CD1c-positive myeloid dendritic cell (primary cell): ENCODE data around the gene LDLRAD1.
"Not testable (repeated sequence)": the region's sequence is repeated elsewhere in the genome, so short reads cannot be mapped to it uniquely, and the experiment has no call there.

ENCODE experiments used
- DNase-seq: peaks from one replicate; pipeline ENCODE4 v3.0.0-alpha.2; 2016; ENCODE audit errors: extremely low spot score

Gene LDLRAD1

DNA sequence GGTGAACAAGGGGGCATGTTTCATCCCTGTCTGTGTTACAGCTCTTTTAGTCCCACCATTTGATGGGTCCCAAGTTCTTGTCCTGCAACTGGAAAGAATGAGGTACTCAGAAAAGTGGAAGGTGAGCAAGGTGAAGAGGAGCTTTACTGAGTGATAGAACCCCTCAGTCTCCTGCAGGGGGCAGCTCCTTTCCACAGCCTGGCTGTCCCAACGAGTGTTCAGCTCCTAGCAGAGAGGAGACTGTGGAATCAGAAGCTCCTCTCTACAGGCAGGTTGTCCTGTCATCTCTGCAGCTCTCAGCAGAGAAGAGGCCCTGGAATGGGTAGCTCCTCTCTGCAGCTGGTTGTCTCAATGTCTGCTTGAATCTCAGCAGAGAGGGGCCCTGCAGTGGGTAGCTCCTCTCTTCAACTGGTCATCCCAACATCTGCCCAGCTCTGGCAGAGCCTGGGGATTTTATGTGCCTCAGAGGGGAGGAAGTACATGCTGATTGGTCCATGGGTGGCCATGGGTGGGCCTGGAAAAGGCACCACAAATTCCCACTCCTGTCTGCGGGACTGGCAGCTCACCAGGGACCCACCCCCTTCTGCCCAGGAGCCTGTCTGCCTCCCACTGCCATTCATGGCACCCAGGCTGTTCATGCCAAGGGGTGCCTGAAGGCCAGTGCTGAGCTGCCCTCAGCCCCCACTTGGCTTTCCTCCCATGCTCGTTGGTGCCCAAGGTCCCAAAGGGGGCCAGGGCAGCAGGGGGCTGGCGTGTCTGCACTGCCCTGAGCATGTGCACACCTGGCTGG, 25.7 kb downstream of the LDLRAD1 start:
- no peak for DNase-seq

DNA sequence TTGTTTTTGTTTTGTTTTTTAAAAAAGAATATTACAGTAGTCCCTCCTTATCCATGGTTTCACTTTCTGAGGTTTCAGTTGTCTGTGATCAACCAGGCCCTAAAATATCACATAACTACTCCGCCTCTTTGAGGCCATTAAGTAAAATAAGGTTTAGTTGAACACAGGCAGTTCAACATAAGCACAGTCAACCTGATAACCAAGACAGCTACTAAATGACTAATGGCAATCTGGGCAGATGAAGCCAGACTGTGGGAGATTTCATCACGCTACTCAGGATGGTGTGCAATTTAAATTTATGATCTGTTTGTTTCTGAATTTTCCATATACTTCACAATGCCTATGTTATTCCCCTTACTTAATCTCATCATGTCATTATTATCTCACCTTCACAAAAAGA, 30.1 kb downstream of the LDLRAD1 start:
- no peak for DNase-seq

GRCh38 chr1:53986458-53986857, 31.5 kb downstream of the LDLRAD1 start:
- no peak for DNase-seq

GRCh38 chr1:53984726-53985125, 33.3 kb downstream of the LDLRAD1 start:
- DNase-seq: no peak

DNA sequence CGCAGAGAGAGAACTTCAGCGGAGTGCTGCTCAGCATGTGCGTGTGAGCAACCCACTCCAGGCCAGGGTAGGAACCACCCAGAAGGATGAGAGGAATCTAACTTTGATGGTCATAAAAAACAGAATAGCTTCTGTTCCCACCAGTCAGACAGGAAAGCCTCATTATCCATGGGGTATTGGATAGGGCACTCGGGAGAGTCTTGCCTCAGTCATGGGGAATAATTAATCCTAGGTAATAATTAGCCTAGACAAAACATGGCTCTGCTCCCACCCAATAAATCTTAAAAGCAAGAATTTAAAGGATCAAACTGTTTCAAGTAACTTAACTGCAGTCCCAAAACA, 35.3 kb downstream of the LDLRAD1 start:
- DNase-seq: no peak

DNA sequence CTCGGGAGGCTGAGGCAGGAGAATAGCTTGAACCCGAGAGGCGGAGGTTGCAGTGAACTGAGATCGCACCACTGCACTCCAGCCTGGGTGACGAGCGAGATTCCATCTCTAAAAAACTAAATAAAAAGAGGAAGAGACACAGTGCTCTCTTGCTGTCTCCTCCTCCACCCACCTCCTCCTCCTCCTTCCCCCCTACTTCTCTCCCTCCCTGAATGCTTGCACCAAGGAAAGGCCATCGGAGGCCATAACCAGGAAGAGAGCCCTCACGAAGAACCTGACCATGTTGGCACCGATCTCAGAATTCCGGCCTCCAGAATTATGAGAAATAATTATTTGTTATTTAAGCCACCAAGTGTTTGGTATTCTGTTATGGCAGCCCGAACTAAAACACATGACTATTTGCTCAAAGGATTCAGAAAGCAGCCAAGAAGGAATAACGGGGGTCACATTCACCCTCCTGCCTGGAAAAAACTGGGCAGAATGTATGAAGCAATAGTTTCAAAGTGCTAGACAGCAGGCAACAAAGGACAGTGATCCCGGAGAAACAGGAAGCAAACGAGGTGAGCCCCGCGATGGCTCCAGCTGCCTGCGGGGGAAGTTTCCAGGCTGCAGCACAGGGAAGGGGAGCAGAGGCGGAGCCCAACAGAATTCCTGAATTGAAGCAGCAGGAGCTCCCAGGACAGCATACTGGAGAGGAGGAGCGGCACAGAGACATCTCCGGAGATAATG, 35.8 kb downstream of the LDLRAD1 start:
- peak; percentile 31 for DNase-seq

GRCh38 chr1:53981220-53981619, 36.8 kb downstream of the LDLRAD1 start:
- no peak for DNase-seq

DNA sequence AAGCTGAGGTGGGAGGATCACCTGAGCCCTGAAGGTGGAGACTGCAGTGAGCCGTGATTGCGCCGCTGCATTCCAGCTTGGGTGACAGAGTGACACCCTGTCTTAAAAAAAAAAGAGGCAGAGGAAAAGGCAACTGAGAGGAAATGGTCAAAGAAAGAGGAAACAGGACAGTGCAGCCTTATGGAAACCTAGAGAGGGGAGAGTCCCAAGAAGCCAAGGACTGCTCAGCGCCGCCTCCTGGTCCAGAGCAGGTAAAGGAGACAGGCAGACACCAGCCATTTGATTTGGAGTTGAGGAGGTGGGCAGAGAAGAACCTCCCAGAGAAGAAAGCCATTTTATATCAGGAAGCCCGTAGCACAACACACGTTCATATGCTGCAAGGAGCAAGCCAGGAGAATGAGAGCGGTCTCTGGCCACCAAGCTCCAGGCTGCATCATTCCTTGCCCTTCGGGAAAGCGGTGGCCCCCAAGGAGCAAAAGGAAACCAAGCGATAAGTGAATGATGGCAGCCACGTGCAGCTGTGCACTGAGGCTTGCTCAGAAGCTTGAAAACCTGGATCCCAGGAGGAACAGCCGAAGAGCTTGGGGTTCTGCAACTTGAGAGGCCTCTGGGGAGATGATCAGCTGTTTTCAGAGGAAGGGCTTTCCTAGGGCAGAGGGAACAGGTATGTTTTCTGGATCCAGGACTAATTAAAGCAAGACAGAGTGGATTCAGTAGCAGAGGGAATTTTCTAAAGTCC, 38.1 kb downstream of the LDLRAD1 start:
- peak; percentile 16 for DNase-seq

DNA sequence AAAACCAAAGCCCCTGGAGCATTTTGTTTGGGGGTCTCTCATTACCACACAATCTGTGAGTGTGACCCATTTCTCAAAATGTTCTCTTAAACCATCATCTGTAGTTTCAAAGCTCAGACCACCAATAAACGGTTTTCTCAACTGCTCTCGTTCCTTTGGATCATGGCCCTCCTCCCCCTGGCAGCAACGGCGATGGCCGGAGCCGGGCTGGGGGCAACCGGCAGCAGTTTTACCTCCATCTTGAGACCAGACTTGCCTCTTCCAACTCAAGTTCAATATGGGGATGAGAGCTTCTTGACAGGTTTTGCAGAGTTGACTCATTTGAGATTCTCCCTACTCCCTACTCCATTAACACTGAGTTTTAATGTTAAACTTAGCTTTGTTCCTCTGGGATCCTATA, 42.1 kb downstream of the LDLRAD1 start:
- DNase-seq: no peak

DNA sequence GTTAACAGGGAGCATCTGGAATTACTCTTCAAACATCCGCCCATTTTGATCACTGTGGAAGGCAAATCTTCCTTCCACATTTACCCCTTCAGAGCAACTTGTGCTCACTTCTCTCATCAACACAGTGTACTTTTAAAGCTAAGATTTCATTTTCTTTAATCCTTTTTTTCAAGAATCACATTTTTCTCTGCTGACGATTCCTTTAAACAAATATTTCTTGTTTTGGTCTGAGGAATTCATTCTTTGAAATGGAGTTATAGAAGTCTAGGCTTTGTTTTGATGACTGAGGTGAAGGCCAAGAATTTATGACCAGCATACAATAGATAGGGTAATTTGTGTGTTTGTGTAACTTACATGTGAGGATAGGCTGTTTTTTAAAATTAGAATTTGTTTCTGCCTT, 46.3 kb downstream of the LDLRAD1 start:
- no peak for DNase-seq

- not testable (repeated sequence) for DNase-seq
Measured at GRCh38 chr1:53969323-53969722, 48.7 kb downstream of the LDLRAD1 start.

GRCh38 chr1:53968125-53968513, 49.9 kb downstream of the LDLRAD1 start:
- DNase-seq: no peak

DNA sequence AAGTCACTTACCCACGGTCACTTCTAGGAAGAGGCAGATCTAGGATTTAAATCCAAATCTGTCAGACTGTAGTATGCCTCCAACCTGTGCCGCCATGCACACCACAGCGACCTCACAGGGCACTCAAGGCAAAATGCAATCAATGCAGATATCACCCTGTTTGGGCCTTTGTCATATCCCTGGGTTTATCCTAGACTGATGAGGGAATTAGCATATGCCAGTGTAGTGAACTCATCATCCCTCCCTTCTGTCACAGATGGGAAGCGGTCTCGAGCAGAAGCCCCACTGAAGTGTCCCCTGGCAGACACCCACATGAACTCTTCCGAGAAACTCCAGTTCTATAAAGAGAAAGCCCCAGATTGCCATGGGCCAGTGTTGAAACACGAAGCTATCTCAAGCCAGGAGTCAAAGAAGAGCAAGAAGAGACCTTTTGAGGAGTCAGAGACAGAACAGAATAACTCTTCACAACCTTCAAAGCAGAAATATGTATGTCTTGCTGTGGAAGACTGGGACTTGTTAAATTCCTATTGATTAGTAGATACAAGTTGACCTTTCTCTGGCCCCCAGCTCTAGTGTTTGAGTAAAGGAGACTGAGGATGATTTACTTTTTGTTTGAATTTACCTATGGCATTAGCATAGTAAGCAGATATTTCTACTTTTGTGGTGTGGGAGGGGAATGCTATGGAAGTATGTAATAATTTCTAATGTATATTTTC, 50.4 kb downstream of the LDLRAD1 start:
- DNase-seq: no peak

- DNase-seq: no peak
Measured at GRCh38 chr1:53966794-53967193, 51.2 kb downstream of the LDLRAD1 start.

DNA sequence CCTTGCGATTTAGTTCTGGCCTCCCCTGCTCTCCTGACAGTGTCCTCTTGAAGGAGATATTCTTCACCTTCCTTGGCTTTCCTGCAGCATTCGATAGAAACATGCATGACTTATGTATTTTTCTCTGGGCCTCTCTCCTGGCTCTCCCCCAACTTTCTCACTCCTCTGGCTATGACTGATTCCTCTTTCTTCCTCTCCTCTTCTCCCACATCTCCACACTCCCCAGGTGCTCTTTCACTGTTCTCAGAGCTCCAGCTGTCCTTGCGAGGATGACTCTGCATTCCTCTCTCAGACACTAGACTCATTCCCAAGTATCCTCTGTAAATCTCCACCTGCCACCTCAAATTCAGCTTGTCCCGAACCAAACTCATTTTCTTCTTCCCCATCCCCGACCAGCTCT, 53.9 kb downstream of the LDLRAD1 start:
- DNase-seq: no peak

GRCh38 chr1:53963460-53963859, 54.5 kb downstream of the LDLRAD1 start:
- no peak for DNase-seq

DNA sequence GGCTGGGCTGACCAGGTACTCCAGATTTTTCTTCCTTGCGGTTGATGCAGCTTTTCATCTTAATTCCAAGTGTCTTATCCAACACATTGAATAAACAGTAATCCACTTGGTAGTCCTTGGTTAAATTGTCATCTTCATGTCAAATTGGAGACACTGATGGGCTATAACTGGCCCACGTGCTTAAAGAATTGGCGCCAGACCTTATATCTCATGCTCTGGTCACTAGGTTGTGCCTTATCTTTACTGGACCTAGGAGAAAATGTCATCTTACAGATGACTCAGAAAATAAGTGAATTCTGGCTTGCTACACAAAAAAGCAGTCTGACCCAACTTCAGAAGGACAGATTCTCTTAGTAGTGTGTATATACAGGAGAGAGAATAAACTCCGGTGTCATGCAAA, 55.6 kb downstream of the LDLRAD1 start:
- DNase-seq: no peak

DNA sequence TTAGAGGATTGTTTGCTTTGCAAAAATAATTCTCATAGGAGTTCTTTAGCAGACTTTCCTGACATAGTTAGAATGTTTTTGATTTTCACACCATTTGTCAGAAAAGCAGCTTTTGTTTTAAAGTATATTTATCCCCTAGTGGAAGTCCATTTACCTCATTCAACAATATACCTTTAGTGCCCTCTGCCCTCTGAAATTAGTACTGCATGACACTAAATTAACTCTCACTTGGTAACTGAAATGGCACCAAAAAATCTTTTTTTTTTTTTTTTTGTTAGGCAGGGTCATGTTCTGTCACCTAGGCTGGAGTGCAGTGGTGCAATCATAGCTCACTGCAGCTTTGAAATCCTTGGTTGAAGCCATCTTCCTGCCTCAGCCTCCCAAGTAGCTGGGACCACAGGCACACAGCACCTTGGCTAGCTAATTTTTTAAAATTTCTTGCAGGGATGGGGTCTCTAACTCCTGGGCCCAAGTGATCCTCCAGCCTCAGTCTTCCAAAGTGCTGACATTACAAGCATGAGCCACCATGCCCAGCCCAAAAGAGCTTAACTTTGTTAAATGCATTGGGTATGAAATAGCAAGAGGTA, 58.2 kb downstream of the LDLRAD1 start:
- DNase-seq: peak; percentile 53
